PC-3 (cell line): ENCODE results near the gene ENOSF1. TPM values are rescaled to one million over a fixed set of nuclear protein-coding genes. Genes with fewer than 3 reads are reported as not detected.
A peak's percentile ranks its signal among the peaks of the same experiment; 100 is the strongest.

Experiments
- ATAC-seq: fragments of 200-7000 bp; cut with Tn5 transposase; 2 replicates; pipeline ENCODE4 v1.9.1; 2020; ENCODE audit warnings: mild to moderate bottlenecking, moderate library complexity
- BruUV-seq: library from RNA; stranded (reverse); fragments of 400-500 nt; replicated peaks from 2 replicates; lab custom pipeline; 2021; lab: Mats Ljungman, UMichigan
- CTCF ChIA-PET: fragments of 300-600 bp; sonication (Branson Sonifier 250); formaldehyde crosslinking; loops from one replicate; lab custom pipeline; 2022; ENCODE audit warnings: antibody characterized with exemption; lab: Charles Lee
- POLR2A ChIA-PET: fragments of 300-600 bp; sonication (Branson Sonifier 250); formaldehyde crosslinking; loops from one replicate; lab custom pipeline; 2022; ENCODE audit warnings: antibody characterized with exemption; ENCODE audit not compliant: unreplicated experiment; lab: Charles Lee
- DNase-seq: peaks from one replicate; pipeline ENCODE4 v3.0.0-alpha.2; 2015
- H2AFZ ChIP-seq: fragments of 300-600 bp; sonication (generic); 2 replicates; pipeline ENCODE4 v1.6.0; 2016; ENCODE audit warnings: antibody characterized with exemption, low read length
- H3F3A ChIP-seq: fragments of 300-600 bp; sonication (generic); one replicate; pipeline ENCODE4 v1.6.0; 2017; ENCODE audit warnings: antibody characterized with exemption, low read length, control low read depth, mild to moderate bottlenecking; ENCODE audit not compliant: unreplicated experiment
- H3K27ac ChIP-seq: fragments of 300-600 bp; sonication (generic); 2 replicates; pipeline ENCODE4 v1.5.1; 2016; ENCODE audit warnings: mild to moderate bottlenecking, low read length
- H3K27me3 ChIP-seq: fragments of 300-600 bp; sonication (generic); 2 replicates; pipeline ENCODE4 v1.6.1; 2016; ENCODE audit warnings: low read length, mixed read lengths
- H3K36me3 ChIP-seq: fragments of 300-600 bp; sonication (generic); 2 replicates; pipeline ENCODE4 v1.6.1; 2016; ENCODE audit warnings: low read depth, mixed run types, low read length, mixed read lengths
- H3K4me1 ChIP-seq: fragments of 300-600 bp; sonication (generic); 2 replicates; pipeline ENCODE4 v1.5.1; 2016; ENCODE audit warnings: low read length; ENCODE audit not compliant: insufficient read depth
- H3K4me2 ChIP-seq: fragments of 300-600 bp; sonication (generic); 2 replicates; pipeline ENCODE4 v1.6.0; 2016; ENCODE audit warnings: low read length
- H3K4me3 ChIP-seq: fragments of 300-600 bp; sonication (generic); 2 replicates; pipeline ENCODE4 v1.5.1; 2016; ENCODE audit warnings: mild to moderate bottlenecking, low read length, mixed read lengths
- H3K79me2 ChIP-seq: fragments of 300-600 bp; sonication (generic); 2 replicates; pipeline ENCODE4 v1.6.1; 2017; ENCODE audit warnings: low read length, mixed read lengths
- H3K9ac ChIP-seq: fragments of 300-600 bp; sonication (generic); 2 replicates; pipeline ENCODE4 v1.6.0; 2016; ENCODE audit warnings: mild to moderate bottlenecking, low read length
- H3K9me2 ChIP-seq: fragments of 300-600 bp; sonication (generic); replicated peaks from 2 replicates; pipeline ENCODE4 v1.6.1; 2016; ENCODE audit warnings: mixed run types, low read length, mixed read lengths
- H3K9me3 ChIP-seq: fragments of 300-600 bp; sonication (generic); 2 replicates; pipeline ENCODE4 v1.6.1; 2016; ENCODE audit warnings: low read length, mixed read lengths
- H4K20me1 ChIP-seq: fragments of 300-600 bp; sonication (generic); 2 replicates; pipeline ENCODE4 v1.6.1; 2016; ENCODE audit warnings: low read length, mixed read lengths
- CTCF ChIP-seq: fragments of 300-600 bp; sonication (generic); conservative IDR thresholded peaks from 2 replicates; pipeline ENCODE4 v1.5.1; 2017; ENCODE audit warnings: antibody characterized with exemption, low read depth, mild to moderate bottlenecking, low read length
- EZH2 ChIP-seq: fragments of 300-600 bp; sonication (generic); IDR thresholded peaks from one replicate; pipeline ENCODE4 v1.6.1; 2017; ENCODE audit warnings: antibody characterized with exemption, mild to moderate bottlenecking, low read length; ENCODE audit not compliant: unreplicated experiment
- EZH2phosphoT487 ChIP-seq: fragments of 300-600 bp; sonication (generic); IDR thresholded peaks from 2 replicates; pipeline ENCODE4 v1.6.1; 2018; ENCODE audit warnings: mild to moderate bottlenecking, antibody characterized with exemption, low read length, borderline replicate concordance
- intact Hi-C: fragments of 100-400 bp; cut with micrococcal nuclease; formaldehyde crosslinking; loops from 2 replicates; pipeline ENCODE4 v1.9.0; 2023
- total RNA-seq: library from RNA; depleted of rRNA; stranded (reverse); fragments of >200 nt; gene quantifications from 2 replicates; pipeline ENCODE4 v1.2.3, GENCODE V29; 2014

Gene ENOSF1
- total RNA-seq, 1 experiment from 2014 or later = 44.2 TPM

- peak; percentile 67 for ATAC-seq
- Histone ChIP-seq H3K4me3 (peak within 1 kb of the TSS; percentile 94), H3K9ac (peak within 1 kb of the TSS; percentile 96), H3K36me3 (peaks cover 32% of the 10 kb centered on the region), H3K79me2 (peaks cover 57% of the 10 kb centered on the region), H3K27me3 (no peaks in the 10 kb centered on the region), H3F3A (no peaks in the 10 kb centered on the region), H3K9me3 (no peaks in the 10 kb centered on the region), H2AFZ (peak within 1 kb of the TSS; percentile 90), H3K4me2 (peak within 1 kb of the TSS; percentile 99), H3K9me2 (no peaks in the 10 kb centered on the region), H3K4me1 (peaks cover 16% of the 10 kb centered on the region), H3K27ac (peak within 1 kb of the TSS; percentile 79), H4K20me1 (0 out of 2 replicates have a peak, but pooled peaks cover 4% of the 10 kb centered on the region)
- POLR2A ChIA-PET = interaction anchor here (0.6 to 1.0 kb wide), 4 partner anchors 20 to 904 kb away, joined by 3 read pairs; no protein-coding TSS in a partner anchor
- CTCF ChIA-PET = interaction anchor here (0.9 to 1.7 kb wide), 4 partner anchors 8 to 55 kb away, joined by 5 to 12 read pairs (median 6); partner anchors contain the start of gene ENOSF1
- DNase-seq = peak; percentile 84
- TF ChIP-seq EZH2 = no peak
- no peak for TF ChIP-seq EZH2phosphoT487
- no peak for TF ChIP-seq CTCF
- intact Hi-C loops = loop anchor here (10.0 kb wide), 1 partner anchor 47 kb away; no protein-coding TSS in a partner anchor
- no TSS peak for BruUV-seq
Observed at GRCh38 chr18:657311-658000, 55.0 kb downstream of the ENOSF1 start, which contains the start of gene TYMS. TSS of gene TYMS (plus strand) at chr18:657653. CDS start at chr18:657743, 90 bp downstream.

- H3K4me3 ChIP-seq = no peak overlapping the region
- H3K9ac ChIP-seq = no peak overlapping the region
- peaks cover 16% of the 10 kb centered on the region for H3K36me3 ChIP-seq
- no peaks in the 10 kb centered on the region for H3K9me3 ChIP-seq
- no TSS peak for BruUV-seq
- no peaks in the 10 kb centered on the region for H4K20me1 ChIP-seq
- no peak overlapping the region for H3K27ac ChIP-seq
- no peaks in the 10 kb centered on the region for H3K27me3 ChIP-seq
- CTCF ChIA-PET = no interaction called here
- H3K79me2 ChIP-seq = peaks cover 38% of the 10 kb centered on the region
- H2AFZ ChIP-seq = no peak overlapping the region
- no peak for ATAC-seq
- H3K4me1 ChIP-seq = peaks cover 20% of the 10 kb centered on the region
- no peaks in the 10 kb centered on the region for H3F3A ChIP-seq
- TF ChIP-seq EZH2phosphoT487 (no peak), EZH2 (no peak), CTCF (no peak)
- DNase-seq = no peak
- POLR2A ChIA-PET = no interaction called here
- intact Hi-C loops = loop anchor here (10.0 kb wide), 1 partner anchor 49 kb away; no protein-coding TSS in a partner anchor
- no peak overlapping the region for H3K4me2 ChIP-seq
- no peaks in the 10 kb centered on the region for H3K9me2 ChIP-seq
Observed at GRCh38 chr18:655445-655844, 57.0 kb downstream of the ENOSF1 start.

GRCh38 chr18:654601-655000 lies 57.8 kb downstream of the ENOSF1 start:
- intact Hi-C loops = loop anchor here (10.0 kb wide), 1 partner anchor 50 kb away; no protein-coding TSS in a partner anchor
- Histone ChIP-seq H3K9me3 (no peaks in the 10 kb centered on the region), H3F3A (no peaks in the 10 kb centered on the region), H4K20me1 (no peaks in the 10 kb centered on the region), H3K4me1 (peaks cover 28% of the 10 kb centered on the region), H3K9ac (no peak overlapping the region), H3K79me2 (peaks cover 30% of the 10 kb centered on the region), H3K9me2 (no peaks in the 10 kb centered on the region), H3K4me3 (no peak overlapping the region), H3K4me2 (no peak overlapping the region), H3K36me3 (peaks cover 8% of the 10 kb centered on the region), H3K27ac (no peak overlapping the region), H2AFZ (no peak overlapping the region), H3K27me3 (no peaks in the 10 kb centered on the region)
- DNase-seq = no peak
- ChIA-PET CTCF (interaction anchor here (1.8 kb wide), 1 partner anchor 31 kb away, joined by 12 read pairs; no protein-coding TSS in a partner anchor), POLR2A (no interaction called here)
- TF ChIP-seq EZH2 (no peak), EZH2phosphoT487 (no peak), CTCF (no peak)
- ATAC-seq = no peak
- BruUV-seq = no TSS peak
